Common myeloid progenitor, CD34-positive (primary cell): ENCODE measurements around the gene CNPY3.
"Not testable (repeated sequence)": the region's sequence is repeated elsewhere in the genome, so short reads cannot be mapped to it uniquely, and the experiment has no call there.

ENCODE experiments used
- CTCF ChIA-PET: fragments of 350-600 bp; sonication (Branson Sonifier 250); formaldehyde crosslinking; loops from one replicate; lab custom pipeline; 2021; ENCODE audit warnings: antibody characterized with exemption; lab: Charles Lee
- POLR2A ChIA-PET: fragments of 350-600 bp; sonication (Branson Sonifier 250); formaldehyde crosslinking; loops from one replicate; lab custom pipeline; 2021; ENCODE audit warnings: antibody characterized with exemption; lab: Charles Lee
- DNase-seq, 3 donors: peaks; one replicate each; pipeline versions ENCODE4 v3.0.0 to v3.0.0-alpha.2; 2013
- H3K27ac ChIP-seq, 2 experiments: 1 replicate in 1 of 2; 2 replicates in 1 of 2; pipeline ENCODE4 v1.7.0; 2013; ENCODE audit warnings: inconsistent platforms in 2 of 2, low read length in 2 of 2, mild to moderate bottlenecking in 2 of 2, low read depth in 1 of 2, moderate library complexity in 1 of 2; ENCODE audit not compliant: severe bottlenecking in 2 of 2, insufficient read depth in 1 of 2, poor library complexity in 1 of 2
- H3K27me3 ChIP-seq, 5 experiments: replicated peaks in 2 of 5; 1 replicate in 3 of 5; 2 replicates in 2 of 5; pipeline versions ENCODE4 v1.6.1 to v1.7.0; 2013; ENCODE audit warnings: low read length in 4 of 5, mild to moderate bottlenecking in 2 of 5, moderate library complexity in 2 of 5, inconsistent platforms in 1 of 5; ENCODE audit not compliant: insufficient read depth in 5 of 5, control insufficient read depth in 4 of 5
- H3K36me3 ChIP-seq, 4 experiments: 1 replicate in 2 of 4; 2 replicates in 2 of 4; pipeline versions ENCODE4 v1.6.1 to v1.7.0; 2013; ENCODE audit warnings: low read length in 3 of 4, control low read depth in 1 of 4, mild to moderate bottlenecking in 1 of 4; ENCODE audit not compliant: control insufficient read depth in 4 of 4, insufficient read depth in 4 of 4
- H3K4me1 ChIP-seq, 4 experiments: 1 replicate in 3 of 4; 2 replicates in 1 of 4; pipeline versions ENCODE4 v1.6.1 to v1.7.1; 2013; ENCODE audit warnings: low read length in 3 of 4, mild to moderate bottlenecking in 3 of 4, control low read depth in 1 of 4, inconsistent platforms in 1 of 4, moderate library complexity in 1 of 4; ENCODE audit not compliant: control insufficient read depth in 4 of 4, insufficient read depth in 4 of 4; ENCODE audit errors: control extremely low read depth in 1 of 4
- H3K4me3 ChIP-seq, 7 experiments: 1 replicate in 4 of 7; 2 replicates in 3 of 7; pipeline versions ENCODE4 v1.5.1 to v1.7.0; 2013; ENCODE audit warnings: mild to moderate bottlenecking in 7 of 7, low read length in 6 of 7, moderate library complexity in 6 of 7, inconsistent platforms in 2 of 7, low read depth in 2 of 7, control low read depth in 1 of 7; ENCODE audit not compliant: insufficient read depth in 4 of 7, control insufficient read depth in 1 of 7; ENCODE audit errors: extremely low read depth in 1 of 7
- H3K9me3 ChIP-seq, 5 experiments: 1 replicate in 4 of 5; 2 replicates in 1 of 5; pipeline versions ENCODE4 v1.6.1 to v1.7.1; 2013; ENCODE audit warnings: low read length in 4 of 5, mild to moderate bottlenecking in 2 of 5, inconsistent platforms in 1 of 5, low read depth in 1 of 5, moderate library complexity in 1 of 5; ENCODE audit not compliant: control insufficient read depth in 4 of 5, insufficient read depth in 2 of 5; ENCODE audit errors: control extremely low read depth in 1 of 5
- WGBS: methylation state at CpG from one replicate; pipeline ENCODE4 v1.1.5; 2013; ENCODE audit not compliant: insufficient coverage; 5-methylcytosine and 5-hydroxymethylcytosine counted together

Gene CNPY3

GRCh38 chr6:42947950-42948349 is 18.7 kb downstream of the CNPY3 start:
- no peak overlapping the region for H3K27ac ChIP-seq
- no peaks in the 10 kb centered on the region for H3K4me1 ChIP-seq
- POLR2A ChIA-PET, result no interaction called here
- no peak for DNase-seq
- no peaks in the 10 kb centered on the region for H3K27me3 ChIP-seq
- H3K36me3 ChIP-seq, result peaks cover 0 to 18% (median 13%) of the 10 kb centered on the region in 4 experiments
- no peak overlapping the region for H3K4me3 ChIP-seq
- CTCF ChIA-PET, result interaction anchor here (0.7 kb wide), 1 partner anchor 47 kb away, joined by 3 read pairs; no protein-coding TSS in a partner anchor
- no peaks in the 10 kb centered on the region for H3K9me3 ChIP-seq

- Histone ChIP-seq H3K9me3 (no peaks in the 10 kb centered on the region), H3K4me1 (no peaks in the 10 kb centered on the region), H3K27me3 (no peaks in the 10 kb centered on the region), H3K4me3 (no peak overlapping the region), H3K36me3 (peaks cover 0 to 3% (median 0%) of the 10 kb centered on the region in 4 experiments), H3K27ac (no peak overlapping the region)
- 92% methylated on average over 3 of the region's 4 CpGs for WGBS
- POLR2A ChIA-PET, result no interaction called here
- CTCF ChIA-PET, result no interaction called here
- DNase-seq, result no peak
These were observed 23.1 kb downstream of the CNPY3 start for GRCh38 chr6:42952389-42952788.

GRCh38 chr6:42954405-42954804 is 25.1 kb downstream of the CNPY3 start:
- H3K4me1 ChIP-seq, H3K4me3 ChIP-seq, DNase-seq, H3K36me3 ChIP-seq, POLR2A ChIA-PET, H3K27me3 ChIP-seq, H3K9me3 ChIP-seq, H3K27ac ChIP-seq: not testable (repeated sequence)
- CTCF ChIA-PET, result interaction anchor here (0.6 kb wide), 1 partner anchor 426 kb away, joined by 4 read pairs; no protein-coding TSS in a partner anchor
- 89% methylated on average over 3 of the region's 4 CpGs for WGBS

- Histone ChIP-seq H3K4me1 (peaks cover 0 to 17% (median 11%) of the 10 kb centered on the region in 4 experiments), H3K27ac (no peak overlapping the region), H3K36me3 (peaks cover 0 to 9% (median 3%) of the 10 kb centered on the region in 4 experiments), H3K4me3 (no peak overlapping the region), H3K27me3 (peaks cover 0 to 16% (median 3%) of the 10 kb centered on the region in 5 experiments), H3K9me3 (no peaks in the 10 kb centered on the region)
- ChIA-PET CTCF (interaction anchor here (0.9 to 1.1 kb wide), 2 partner anchors 42 to 232 kb away, joined by 3 read pairs; partner anchors contain the start of gene PTCRA), POLR2A (no interaction called here)
- DNase-seq, result peak in 2 of 3 donors; percentile 37 to 46
- WGBS, result no CpG with 5 or more reads among the region's 8 CpGs
These were observed 28.8 kb downstream of the CNPY3 start for GRCh38 chr6:42958125-42958524.

- Histone ChIP-seq H3K4me3 (peak overlapping the region in 5 of 7 experiments; percentile 55 to 80 (median 70)), H3K4me1 (peaks cover 0 to 17% (median 11%) of the 10 kb centered on the region in 4 experiments), H3K27me3 (peaks cover 0 to 16% (median 3%) of the 10 kb centered on the region in 5 experiments), H3K27ac (no peak overlapping the region), H3K36me3 (peaks cover 3 to 24% (median 14%) of the 10 kb centered on the region in 4 experiments), H3K9me3 (no peaks in the 10 kb centered on the region)
- ChIA-PET CTCF (no interaction called here), POLR2A (no interaction called here)
- DNase-seq, result no peak
- 48% methylated on average over 10 of the region's 13 CpGs for WGBS
These were observed 30.6 kb downstream of the CNPY3 start for GRCh38 chr6:42959917-42960242.

GRCh38 chr6:42960243-42961019 is 31.2 kb downstream of the CNPY3 start, which contains the start of gene GNMT:
Gene GNMT, plus strand, starts transcription at chr6:42960754. Its CDS starts 14 bp downstream, at chr6:42960768.
- Histone ChIP-seq H3K27me3 (peaks cover 0 to 16% (median 3%) of the 10 kb centered on the region in 5 experiments), H3K9me3 (no peaks in the 10 kb centered on the region), H3K4me1 (peaks cover 0 to 17% (median 11%) of the 10 kb centered on the region in 4 experiments), H3K4me3 (peak within 1 kb of the TSS; percentile 24 to 80 (median 65)), H3K27ac (no peak within 1 kb of the TSS), H3K36me3 (peaks cover 3 to 29% (median 17%) of the 10 kb centered on the region in 4 experiments)
- DNase-seq, result peak in 2 of 3 donors; percentile 23 to 46
- WGBS, result 3% methylated on average over 56 of the region's 62 CpGs
- POLR2A ChIA-PET, result no interaction called here
- CTCF ChIA-PET, result interaction anchor here (1.1 to 1.3 kb wide), 2 partner anchors 11 to 184 kb away, joined by 3 to 7 read pairs; no protein-coding TSS in a partner anchor

- DNase-seq, result no peak
- Histone ChIP-seq H3K9me3 (no peaks in the 10 kb centered on the region), H3K27me3 (peaks cover 0 to 16% (median 3%) of the 10 kb centered on the region in 5 experiments), H3K4me3 (peak overlapping the region in 5 of 7 experiments; percentile 55 to 80 (median 70)), H3K4me1 (peaks cover 0 to 17% (median 11%) of the 10 kb centered on the region in 4 experiments), H3K27ac (no peak overlapping the region), H3K36me3 (peaks cover 3 to 35% (median 20%) of the 10 kb centered on the region in 4 experiments)
- 54% methylated on average over 15 of the region's 15 CpGs for WGBS
- ChIA-PET CTCF (interaction anchor here (1.1 to 1.3 kb wide), 2 partner anchors 10 to 183 kb away, joined by 3 to 7 read pairs; no protein-coding TSS in a partner anchor), POLR2A (no interaction called here)
These were observed 31.8 kb downstream of the CNPY3 start for GRCh38 chr6:42961020-42961470.
